Activated naive CD4-positive, alpha-beta T cell treated with anti-CD3 and anti-CD28 coated beads for 36 hours (primary cell): ENCODE results near the gene CD151. TPM values are rescaled to one million over a fixed set of nuclear protein-coding genes. Genes with fewer than 3 reads are reported as not detected.

Source experiments
- CTCF ChIA-PET: fragments of 350-600 bp; sonication (Branson Sonifier 250); formaldehyde crosslinking; loops from one replicate; lab custom pipeline; 2021; ENCODE audit warnings: antibody characterized with exemption; lab: Charles Lee
- DNase-seq: peaks from one replicate; pipeline ENCODE4 v3.0.0-alpha.2; 2020
- H3K27ac Mint-ChIP-seq: one replicate; pipeline ENCODE4 v1.8.0; 2021; ENCODE audit warnings: mild to moderate bottlenecking, mixed read lengths
- H3K27me3 Mint-ChIP-seq: one replicate; pipeline ENCODE4 v1.8.0; 2021; ENCODE audit warnings: low read depth, mixed read lengths
- H3K36me3 Mint-ChIP-seq: one replicate; pipeline ENCODE4 v1.8.0; 2021; ENCODE audit warnings: low read depth, mixed read lengths
- H3K4me1 Mint-ChIP-seq: one replicate; pipeline ENCODE4 v1.8.0; 2021; ENCODE audit warnings: low read depth, mixed read lengths
- H3K4me3 Mint-ChIP-seq: one replicate; pipeline ENCODE4 v1.8.0; 2021; ENCODE audit warnings: mild to moderate bottlenecking, moderate library complexity, mixed read lengths
- H3K9me3 Mint-ChIP-seq: one replicate; pipeline ENCODE4 v1.8.0; 2021; ENCODE audit warnings: mixed read lengths
- intact Hi-C: fragments of 100-400 bp; cut with micrococcal nuclease; formaldehyde crosslinking; loops from one replicate; pipeline ENCODE4 v1.15.1; 2023
- total RNA-seq, 2 experiments: library from RNA; stranded (reverse); gene quantifications; one replicate each; pipeline ENCODE4 v1.2.3, GENCODE V29; 2021

Gene CD151
- total RNA-seq, 2 experiments from 2014 or later, result 16.3 to 18.1 TPM

- Mint-ChIP-seq H3K27ac (no peak overlapping the region), H3K9me3 (no peaks in the 10 kb centered on the region), H3K4me1 (no peaks in the 10 kb centered on the region), H3K4me3 (no peak overlapping the region), H3K27me3 (no peaks in the 10 kb centered on the region), H3K36me3 (peaks cover 12% of the 10 kb centered on the region)
- intact Hi-C loops, result no loop called here
- CTCF ChIA-PET, result no interaction called here
- no peak for DNase-seq
Measured at GRCh38 chr11:873706-874105, 41.0 kb downstream of the CD151 start.

DNA sequence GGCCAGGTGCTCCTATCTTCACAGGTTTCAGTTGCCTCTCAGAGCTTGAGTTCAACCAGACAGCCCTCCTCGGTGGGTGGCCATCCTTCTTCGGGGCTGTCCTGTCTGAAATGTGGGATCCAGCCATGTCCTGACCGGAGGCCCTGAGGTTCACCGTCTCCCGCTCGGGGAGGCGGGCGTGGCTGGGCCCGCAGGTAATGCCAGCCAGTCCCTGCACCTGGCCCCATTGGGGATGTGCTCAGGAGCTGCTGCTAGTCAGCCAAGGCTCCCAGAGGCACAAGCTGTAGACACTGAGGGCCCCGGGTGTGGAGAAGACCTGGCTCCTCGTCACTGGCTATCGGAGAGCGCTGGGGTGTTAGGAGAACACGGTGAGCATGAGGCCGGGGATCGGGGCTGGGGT, 42.5 kb downstream of the CD151 start:
- no peaks in the 10 kb centered on the region for H3K9me3 Mint-ChIP-seq
- no peak overlapping the region for H3K27ac Mint-ChIP-seq
- CTCF ChIA-PET, result no interaction called here
- intact Hi-C loops, result no loop called here
- no peaks in the 10 kb centered on the region for H3K27me3 Mint-ChIP-seq
- H3K4me3 Mint-ChIP-seq, result no peak overlapping the region
- H3K4me1 Mint-ChIP-seq, result no peaks in the 10 kb centered on the region
- DNase-seq, result no peak
- peaks cover 15% of the 10 kb centered on the region for H3K36me3 Mint-ChIP-seq

DNA sequence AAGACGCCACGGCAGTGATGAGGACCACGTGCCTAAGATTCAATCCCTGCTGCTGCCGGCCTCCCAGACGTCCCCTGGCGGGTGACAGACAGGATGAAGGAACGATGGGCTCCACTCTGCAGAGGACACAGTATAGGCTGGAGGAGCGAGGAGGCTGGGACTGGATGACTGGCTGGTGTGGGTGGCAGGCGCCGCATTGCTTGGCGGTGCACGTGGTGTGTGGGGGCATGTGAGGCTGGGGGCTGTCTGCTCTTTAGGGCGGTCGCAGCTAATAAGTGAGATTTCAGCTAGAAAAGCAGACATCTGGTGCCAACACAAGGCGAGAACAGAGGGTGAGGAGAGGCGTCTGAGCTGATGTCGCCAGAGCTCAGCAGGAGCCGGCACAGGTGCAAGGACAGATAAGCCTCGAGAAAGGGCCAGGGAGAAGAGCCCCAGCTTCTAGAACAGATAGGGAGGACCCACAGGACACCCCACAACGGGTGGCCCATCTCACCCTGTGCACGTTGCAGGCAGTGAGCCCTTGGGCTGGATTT, 43.1 kb downstream of the CD151 start:
- CTCF ChIA-PET, result no interaction called here
- no peak overlapping the region for H3K4me3 Mint-ChIP-seq
- H3K27ac Mint-ChIP-seq, result no peak overlapping the region
- H3K9me3 Mint-ChIP-seq, result no peaks in the 10 kb centered on the region
- no peaks in the 10 kb centered on the region for H3K4me1 Mint-ChIP-seq
- H3K36me3 Mint-ChIP-seq, result peaks cover 18% of the 10 kb centered on the region
- no peak for DNase-seq
- intact Hi-C loops, result no loop called here
- no peaks in the 10 kb centered on the region for H3K27me3 Mint-ChIP-seq

- Mint-ChIP-seq H3K27ac (no peak overlapping the region), H3K27me3 (no peaks in the 10 kb centered on the region), H3K36me3 (peaks cover 18% of the 10 kb centered on the region), H3K4me3 (no peak overlapping the region), H3K4me1 (no peaks in the 10 kb centered on the region), H3K9me3 (no peaks in the 10 kb centered on the region)
- CTCF ChIA-PET, result no interaction called here
- intact Hi-C loops, result no loop called here
- no peak for DNase-seq
Measured at GRCh38 chr11:876545-876944, 43.8 kb downstream of the CD151 start.

- DNase-seq, result no peak
- CTCF ChIA-PET, result no interaction called here
- intact Hi-C loops, result no loop called here
- Mint-ChIP-seq H3K9me3 (no peaks in the 10 kb centered on the region), H3K4me3 (no peak overlapping the region), H3K27ac (no peak overlapping the region), H3K27me3 (no peaks in the 10 kb centered on the region), H3K4me1 (no peaks in the 10 kb centered on the region), H3K36me3 (peaks cover 22% of the 10 kb centered on the region)
Measured at GRCh38 chr11:877565-877964, 44.8 kb downstream of the CD151 start.

DNA sequence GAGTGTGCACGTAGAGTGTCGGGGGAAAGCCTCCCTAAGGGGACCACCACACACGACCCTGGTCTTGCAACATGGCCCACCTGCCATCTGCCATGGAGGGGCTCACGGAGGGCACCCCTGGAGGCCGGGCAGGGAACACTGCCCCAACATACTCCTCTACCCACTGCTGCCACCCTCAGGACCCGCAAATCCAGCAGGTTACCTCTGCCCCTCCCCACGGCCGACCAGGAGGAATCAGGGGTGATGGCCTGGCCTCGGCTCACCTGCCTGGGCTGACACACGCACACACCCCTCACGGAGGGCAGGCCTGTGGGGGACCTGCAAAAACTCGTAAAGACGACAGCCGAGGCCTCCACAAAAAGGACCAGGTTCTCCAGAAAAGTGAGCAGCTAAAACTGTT, 47.7 kb downstream of the CD151 start:
- no peak overlapping the region for H3K27ac Mint-ChIP-seq
- H3K4me3 Mint-ChIP-seq, result no peak overlapping the region
- CTCF ChIA-PET, result no interaction called here

GRCh38 chr11:882596-882995, 49.8 kb downstream of the CD151 start:
- no peak for DNase-seq
- intact Hi-C loops, result no loop called here
- Mint-ChIP-seq H3K4me1 (no peaks in the 10 kb centered on the region), H3K9me3 (no peaks in the 10 kb centered on the region), H3K27me3 (no peaks in the 10 kb centered on the region), H3K4me3 (no peak overlapping the region), H3K36me3 (peaks cover 21% of the 10 kb centered on the region), H3K27ac (no peak overlapping the region)
- CTCF ChIA-PET, result no interaction called here

More for the DNA sequence above, 47.7 kb downstream of the CD151 start:
- H3K9me3 Mint-ChIP-seq, result no peaks in the 10 kb centered on the region
- intact Hi-C loops, result no loop called here
- no peak for DNase-seq
- no peaks in the 10 kb centered on the region for H3K4me1 Mint-ChIP-seq
- H3K27me3 Mint-ChIP-seq, result no peaks in the 10 kb centered on the region
- H3K36me3 Mint-ChIP-seq, result peaks cover 21% of the 10 kb centered on the region

- intact Hi-C loops, result no loop called here
- Mint-ChIP-seq H3K27ac (no peak overlapping the region), H3K36me3 (peaks cover 20% of the 10 kb centered on the region)
Measured at GRCh38 chr11:883527-883926, 50.8 kb downstream of the CD151 start.

GRCh38 chr11:884578-885070, 51.9 kb downstream of the CD151 start:
- Mint-ChIP-seq H3K27ac (no peak overlapping the region), H3K9me3 (no peaks in the 10 kb centered on the region), H3K36me3 (peaks cover 18% of the 10 kb centered on the region), H3K4me3 (no peak overlapping the region), H3K27me3 (no peaks in the 10 kb centered on the region), H3K4me1 (no peaks in the 10 kb centered on the region)
- CTCF ChIA-PET, result no interaction called here
- no peak for DNase-seq
- intact Hi-C loops, result no loop called here

More at GRCh38 chr11:883527-883926, 50.8 kb downstream of the CD151 start:
- CTCF ChIA-PET, result no interaction called here
- no peak for DNase-seq
- Mint-ChIP-seq H3K9me3 (no peaks in the 10 kb centered on the region), H3K4me1 (no peaks in the 10 kb centered on the region), H3K27me3 (no peaks in the 10 kb centered on the region), H3K4me3 (no peak overlapping the region)

GRCh38 chr11:886568-886967, 53.8 kb downstream of the CD151 start:
- CTCF ChIA-PET, result no interaction called here
- H3K4me1 Mint-ChIP-seq, result no peaks in the 10 kb centered on the region
- peaks cover 15% of the 10 kb centered on the region for H3K36me3 Mint-ChIP-seq
- no peak overlapping the region for H3K4me3 Mint-ChIP-seq
- H3K9me3 Mint-ChIP-seq, result no peaks in the 10 kb centered on the region
- no peak overlapping the region for H3K27ac Mint-ChIP-seq
- intact Hi-C loops, result no loop called here
- H3K27me3 Mint-ChIP-seq, result no peaks in the 10 kb centered on the region
- DNase-seq, result no peak

DNA sequence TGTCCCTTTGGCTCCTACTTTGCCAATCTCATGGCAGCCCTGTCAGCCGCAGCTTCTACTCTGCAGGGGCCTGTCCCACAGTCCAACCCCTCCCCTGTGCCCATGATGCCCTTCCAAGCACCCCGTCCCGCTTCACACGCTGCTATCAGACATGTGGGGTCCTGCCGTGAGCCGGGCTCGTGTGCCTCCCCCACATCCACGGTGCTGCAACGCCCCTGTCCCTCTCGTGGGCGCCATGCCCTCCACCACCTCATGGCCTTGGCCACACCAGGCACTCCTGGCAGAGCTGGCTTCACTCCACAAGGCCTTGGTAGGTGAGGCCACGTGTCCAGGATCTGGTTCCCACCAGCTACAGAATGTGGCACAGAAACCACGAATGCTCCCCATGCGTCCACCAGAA, 54.8 kb downstream of the CD151 start:
- Mint-ChIP-seq H3K4me3 (no peak overlapping the region), H3K27ac (no peak overlapping the region), H3K36me3 (peaks cover 10% of the 10 kb centered on the region), H3K9me3 (no peaks in the 10 kb centered on the region), H3K27me3 (no peaks in the 10 kb centered on the region), H3K4me1 (no peaks in the 10 kb centered on the region)
- no peak for DNase-seq
- intact Hi-C loops, result no loop called here
- CTCF ChIA-PET, result no interaction called here
